NCI-H345 (cell line): ENCODE data around the gene SPRTN.

Experiments
- DNase-seq: peaks from one replicate; lab custom pipeline; 2025; lab: John Stamatoyannopoulos, UW

The SPRTN gene, protein sequence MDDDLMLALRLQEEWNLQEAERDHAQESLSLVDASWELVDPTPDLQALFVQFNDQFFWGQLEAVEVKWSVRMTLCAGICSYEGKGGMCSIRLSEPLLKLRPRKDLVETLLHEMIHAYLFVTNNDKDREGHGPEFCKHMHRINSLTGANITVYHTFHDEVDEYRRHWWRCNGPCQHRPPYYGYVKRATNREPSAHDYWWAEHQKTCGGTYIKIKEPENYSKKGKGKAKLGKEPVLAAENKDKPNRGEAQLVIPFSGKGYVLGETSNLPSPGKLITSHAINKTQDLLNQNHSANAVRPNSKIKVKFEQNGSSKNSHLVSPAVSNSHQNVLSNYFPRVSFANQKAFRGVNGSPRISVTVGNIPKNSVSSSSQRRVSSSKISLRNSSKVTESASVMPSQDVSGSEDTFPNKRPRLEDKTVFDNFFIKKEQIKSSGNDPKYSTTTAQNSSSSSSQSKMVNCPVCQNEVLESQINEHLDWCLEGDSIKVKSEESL

DNA sequence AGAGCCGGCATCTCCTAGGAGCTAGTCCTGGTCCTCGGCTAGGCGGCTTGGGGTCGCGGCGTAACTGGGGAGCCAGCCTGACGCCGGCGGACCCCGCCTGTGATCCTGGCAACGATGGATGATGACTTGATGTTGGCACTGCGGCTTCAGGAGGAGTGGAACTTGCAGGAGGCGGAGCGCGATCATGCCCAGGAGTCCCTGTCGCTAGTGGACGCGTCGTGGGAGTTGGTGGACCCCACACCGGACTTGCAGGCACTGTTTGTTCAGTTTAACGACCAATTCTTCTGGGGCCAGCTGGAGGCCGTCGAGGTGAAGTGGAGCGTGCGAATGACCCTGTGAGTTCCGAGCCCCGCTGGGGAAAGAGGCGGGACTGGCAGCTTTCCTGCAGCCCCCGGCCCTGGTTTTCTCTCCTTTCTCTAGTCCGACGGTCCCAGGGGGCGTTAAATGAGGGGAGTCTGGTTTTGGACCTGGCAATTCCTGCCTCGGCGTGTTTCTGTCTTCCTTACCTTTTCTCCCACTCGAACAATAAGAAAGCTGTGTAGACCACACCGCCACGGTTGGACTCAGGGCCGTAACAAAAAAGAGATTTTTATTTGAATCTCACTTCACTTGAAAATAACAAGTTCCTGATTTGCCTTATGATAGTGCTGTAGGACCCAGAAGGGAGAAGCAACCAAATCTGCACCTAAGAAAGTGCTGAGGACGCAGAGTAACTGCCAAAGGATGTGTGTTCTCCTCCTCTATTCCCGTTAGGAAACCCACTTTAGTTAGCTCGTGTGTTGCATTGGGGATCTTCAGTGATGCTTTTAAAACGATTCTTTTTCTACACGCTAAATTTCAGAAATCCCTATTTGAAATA is at the start of gene SPRTN:
TSS of gene SPRTN (plus strand) at position 24 of the 859 bp plus-strand sequence. CDS start at position 115, 91 bp downstream.
- no peak for DNase-seq

DNA sequence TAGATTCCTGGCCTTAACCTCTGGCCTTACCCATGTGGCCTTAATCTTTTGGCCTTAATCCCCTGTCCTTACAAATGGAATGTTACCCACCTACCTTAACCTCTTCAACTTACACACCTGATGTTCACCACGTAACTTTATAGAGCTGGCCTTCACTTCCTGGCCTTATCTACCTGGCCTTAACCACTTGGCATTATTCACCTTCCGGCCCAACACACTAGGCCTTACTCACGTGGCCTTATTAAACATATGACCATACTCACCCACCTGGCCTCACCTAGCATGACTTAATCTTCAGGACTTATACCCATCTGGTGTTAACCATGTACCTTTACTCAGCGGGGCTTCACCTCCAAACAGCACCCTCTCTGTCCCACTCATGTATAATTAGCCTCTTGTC is 42.2 kb upstream of the SPRTN start:
- no peak for DNase-seq

DNA sequence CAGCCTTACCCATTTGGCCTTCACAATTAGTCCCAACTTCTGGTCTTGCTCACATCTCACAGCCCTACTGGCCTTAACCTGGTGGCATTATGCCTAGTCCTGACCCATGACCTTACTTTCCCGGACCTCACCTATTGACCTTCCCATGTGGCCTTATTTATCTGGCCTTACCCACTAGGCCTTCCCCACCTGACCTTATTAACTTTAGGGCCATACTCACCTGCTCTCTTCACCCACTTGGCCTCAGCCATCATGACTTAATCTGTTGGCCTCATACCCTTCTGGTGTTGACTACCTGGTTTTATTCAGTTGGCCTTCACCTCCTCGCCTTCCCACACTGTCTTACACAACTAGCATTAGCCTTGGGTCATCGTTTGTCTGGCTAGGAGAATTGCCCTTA is 36.1 kb upstream of the SPRTN start:
- DNase-seq, result no peak

DNA sequence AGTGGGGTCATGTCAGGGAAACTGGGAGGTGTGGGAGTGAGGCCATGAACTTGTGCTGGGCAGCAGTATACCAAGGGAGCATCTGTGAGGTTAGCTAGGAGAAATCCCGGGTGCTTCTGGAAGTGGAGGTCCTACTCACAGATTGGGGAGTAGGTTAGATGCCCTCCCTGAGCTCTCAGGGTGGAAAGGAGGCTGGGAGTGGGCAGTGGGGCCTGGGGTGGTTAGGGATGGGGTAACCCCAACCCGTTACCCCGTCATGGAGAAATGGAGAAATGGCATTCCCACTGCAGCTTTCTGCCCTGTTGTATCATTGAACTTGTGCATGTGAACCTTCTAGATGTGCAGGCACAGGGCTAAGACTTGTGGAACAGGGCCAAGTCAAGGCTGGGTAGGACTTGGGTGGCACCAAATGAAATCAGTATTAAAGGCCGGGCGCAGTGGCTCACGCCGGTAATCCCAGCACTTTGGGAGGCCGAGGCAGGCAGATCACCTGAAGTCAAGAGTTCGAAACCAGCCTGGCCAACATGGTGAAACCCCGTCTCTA is 27.6 kb upstream of the SPRTN start:
- no peak for DNase-seq

DNA sequence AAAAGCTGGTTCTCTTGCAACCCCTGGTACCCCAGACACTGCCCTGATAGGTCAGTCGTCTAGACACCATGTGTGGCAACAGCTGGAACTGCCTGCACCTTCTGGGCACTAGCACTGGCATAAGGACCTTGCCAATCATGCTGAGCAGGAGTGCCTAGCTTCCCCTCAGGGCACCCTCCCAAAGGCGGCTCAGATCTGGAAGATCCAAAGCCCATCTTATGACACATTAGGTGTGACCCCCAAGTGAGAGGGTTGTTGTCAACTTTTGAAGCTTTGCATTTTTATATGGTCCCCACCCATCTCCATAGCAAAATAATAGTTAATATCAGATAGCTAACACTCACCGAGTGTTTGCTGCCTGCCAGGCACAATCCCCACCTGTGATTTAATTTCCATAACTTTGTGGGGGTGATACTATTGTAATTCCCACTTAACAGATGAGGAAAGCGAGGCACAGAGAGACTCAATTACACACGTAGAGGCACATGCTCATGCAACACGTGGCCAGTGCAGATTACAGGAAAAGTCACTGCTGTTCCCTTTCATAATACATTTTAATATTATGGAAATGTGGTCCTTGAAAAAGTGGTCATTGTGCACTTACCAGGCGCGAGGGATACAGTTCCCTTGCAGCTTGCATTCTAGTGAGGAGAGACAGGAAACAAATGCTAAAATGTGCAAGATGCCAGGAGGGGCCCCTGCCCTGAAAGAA is 26.2 kb upstream of the SPRTN start:
- DNase-seq, result no peak

DNA sequence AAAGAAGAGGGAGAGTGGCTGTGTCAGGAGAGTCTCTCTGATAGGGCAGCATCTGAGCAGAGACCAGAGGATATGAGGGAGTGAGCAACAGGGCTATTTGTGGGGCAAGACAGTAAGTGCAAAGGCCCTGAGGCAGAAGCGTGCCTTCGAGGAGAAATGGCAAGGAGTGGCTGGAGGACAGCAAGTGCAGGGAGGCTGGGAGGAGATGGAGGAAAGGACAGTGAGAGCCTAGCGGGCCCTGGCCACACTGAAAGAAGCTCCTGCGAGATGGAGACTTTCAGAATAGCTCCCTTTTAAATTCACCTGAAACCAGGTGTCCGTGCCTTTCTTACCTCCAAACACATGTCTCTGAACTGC is 25.7 kb upstream of the SPRTN start:
- no peak for DNase-seq

DNA sequence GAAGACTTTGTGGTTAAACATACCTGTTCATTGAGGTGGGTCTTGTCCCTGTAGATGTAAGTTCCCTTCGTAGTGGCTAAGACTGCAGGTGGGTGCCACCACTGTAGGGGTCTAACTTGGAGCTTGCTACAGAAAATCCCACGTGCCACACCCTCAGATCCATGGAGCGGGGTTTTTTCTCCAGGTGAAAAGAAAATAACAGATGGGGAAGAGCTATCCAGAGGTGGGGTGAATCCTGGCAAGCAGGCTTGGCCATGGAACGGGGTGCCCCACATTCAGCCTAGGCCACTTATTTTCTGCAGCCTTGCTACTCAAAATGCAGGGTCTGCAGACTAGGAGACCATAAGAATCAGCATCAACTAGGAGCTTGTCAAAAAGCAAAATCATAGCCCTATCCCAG is 24.4 kb upstream of the SPRTN start:
- DNase-seq, result no peak

DNA sequence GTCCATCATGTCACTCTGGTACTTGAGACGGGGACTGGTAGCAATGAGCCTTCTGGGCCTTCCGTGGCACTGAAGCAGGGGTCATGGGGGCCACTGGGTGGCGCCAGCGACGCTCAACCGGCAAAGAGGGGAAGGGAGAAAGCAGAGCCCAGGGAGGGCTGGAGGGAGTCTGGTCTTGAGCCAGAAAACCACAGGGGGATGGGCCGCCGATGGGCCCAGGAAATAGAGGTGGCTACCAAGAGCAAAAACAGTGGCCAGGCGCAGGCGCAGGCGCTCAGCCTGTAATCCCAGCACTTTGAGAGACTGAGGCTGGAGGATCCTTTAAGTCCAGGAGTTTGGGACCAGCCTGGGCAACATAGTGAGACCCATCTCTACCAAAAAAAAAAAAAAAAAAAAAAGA is 22.2 kb upstream of the SPRTN start:
- DNase-seq, result peak; percentile 4

DNA sequence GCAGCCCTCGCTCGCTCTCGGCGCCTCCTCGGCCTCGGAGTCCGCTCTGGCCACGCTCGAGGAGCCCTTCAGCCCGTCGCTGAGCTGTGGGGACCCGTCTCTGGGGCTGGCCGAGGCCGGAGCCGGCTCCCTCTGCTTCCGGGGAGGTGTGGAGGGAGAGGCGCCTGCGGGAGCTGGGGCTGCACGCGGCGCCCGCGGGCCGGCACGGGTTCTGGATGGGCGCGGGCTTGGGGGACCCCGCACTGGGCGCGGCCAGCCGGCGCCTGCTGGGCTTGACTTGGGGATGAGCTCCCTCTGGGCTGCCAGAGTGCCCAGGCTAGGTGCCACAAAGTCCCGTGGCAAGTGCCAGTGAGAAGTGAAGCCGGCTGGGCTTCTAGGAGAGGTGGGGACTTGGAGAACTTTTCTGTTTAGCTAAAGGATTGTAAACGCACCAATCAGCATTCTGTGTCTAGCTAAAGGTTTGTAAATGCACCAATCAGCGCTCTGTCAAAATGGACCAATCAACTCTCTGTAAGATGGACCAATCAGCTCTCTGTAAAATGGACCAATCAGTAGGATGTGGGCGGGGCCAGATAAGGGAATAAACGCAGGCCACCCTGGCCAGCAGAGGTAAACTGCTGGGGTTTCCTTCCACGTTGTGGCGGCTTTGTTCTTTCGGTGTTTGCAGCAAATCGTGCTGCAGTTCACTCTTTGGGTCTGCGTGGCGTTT is 20.6 kb upstream of the SPRTN start:
- no peak for DNase-seq

DNA sequence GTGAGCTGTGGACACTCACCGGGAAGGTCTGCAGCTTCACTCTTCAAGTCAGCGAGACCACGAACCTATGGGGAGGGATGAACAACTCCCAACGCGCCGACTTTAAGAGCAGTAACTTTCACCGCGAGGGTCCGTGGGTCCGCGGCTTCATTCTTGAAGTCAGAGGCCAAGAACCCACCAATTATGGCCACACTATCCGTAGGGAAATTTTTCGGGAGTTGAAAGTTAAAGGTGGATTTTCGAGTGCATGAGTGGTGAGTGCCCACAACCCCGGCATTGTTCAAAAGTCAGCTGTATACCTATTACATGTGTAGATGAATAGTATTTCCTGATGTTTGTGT is 20.1 kb upstream of the SPRTN start:
- no peak for DNase-seq

DNA sequence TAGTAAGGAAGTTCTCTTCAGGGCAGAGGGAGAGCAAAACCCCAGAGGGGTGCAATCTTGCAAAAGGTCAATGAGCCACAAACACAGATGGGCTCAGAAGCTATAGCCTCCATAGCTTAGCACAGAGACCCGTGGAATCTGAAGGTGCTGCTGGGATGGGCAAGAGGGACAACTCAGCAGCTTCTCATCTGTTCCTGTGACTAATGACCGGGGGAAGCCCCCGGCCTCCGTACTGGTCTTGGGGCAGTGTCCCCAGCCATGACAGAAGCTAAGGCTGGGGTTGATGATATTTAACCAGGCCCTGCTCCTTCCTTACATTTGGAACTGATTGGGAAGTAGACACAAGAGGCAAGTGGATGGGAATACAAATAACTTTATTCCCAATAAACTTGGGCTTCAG is 19.5 kb upstream of the SPRTN start:
- DNase-seq, result no peak

DNA sequence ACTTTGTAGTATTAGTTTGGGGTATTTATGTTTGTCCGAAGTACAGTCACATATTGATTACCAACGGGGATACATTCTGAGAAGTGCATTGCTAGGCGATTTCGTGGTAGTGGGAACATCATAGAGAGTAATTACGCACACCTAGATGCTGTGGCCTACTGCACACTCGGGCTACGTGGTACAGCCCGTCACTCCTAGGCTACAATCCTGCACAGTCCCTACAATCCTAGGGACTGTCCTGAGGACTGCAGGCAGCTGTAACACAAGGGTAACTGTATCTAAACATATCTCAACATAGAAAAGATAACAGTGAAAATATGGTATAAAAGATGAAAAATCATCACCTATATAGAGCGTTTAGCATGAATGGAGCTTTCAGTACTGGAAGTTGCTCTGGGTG is 19.0 kb upstream of the SPRTN start:
- no peak for DNase-seq

DNA sequence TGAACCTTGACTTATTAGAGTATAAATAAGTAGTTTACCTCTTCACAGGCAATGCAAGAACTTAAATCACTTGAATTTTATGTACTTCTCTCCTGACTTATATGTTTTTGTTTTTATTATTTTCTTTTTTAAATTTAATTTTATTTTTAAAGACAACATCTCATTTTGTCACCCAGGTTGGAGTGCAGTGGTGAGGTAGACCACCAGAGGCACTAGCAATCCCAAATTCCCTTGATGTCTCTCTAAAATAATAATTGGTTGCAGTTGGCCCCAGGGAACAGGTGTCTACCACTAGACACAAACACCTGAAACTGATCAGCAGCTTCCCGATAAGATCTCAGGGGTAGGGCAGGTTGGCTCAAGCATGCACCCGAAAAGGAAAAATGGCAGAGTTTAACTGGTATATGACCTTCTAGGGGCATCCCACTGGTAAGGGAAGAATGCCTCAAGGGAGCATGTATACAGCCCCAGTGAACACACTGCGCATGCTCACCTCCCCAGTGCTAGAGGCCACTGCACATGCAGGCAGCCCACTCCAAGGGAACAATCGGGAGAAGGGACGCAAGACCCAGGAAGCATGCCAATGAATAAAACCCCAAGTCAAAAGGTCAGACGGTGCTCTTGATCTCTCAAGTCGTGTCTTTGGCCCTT is 15.1 kb upstream of the SPRTN start:
- DNase-seq, result no peak

DNA sequence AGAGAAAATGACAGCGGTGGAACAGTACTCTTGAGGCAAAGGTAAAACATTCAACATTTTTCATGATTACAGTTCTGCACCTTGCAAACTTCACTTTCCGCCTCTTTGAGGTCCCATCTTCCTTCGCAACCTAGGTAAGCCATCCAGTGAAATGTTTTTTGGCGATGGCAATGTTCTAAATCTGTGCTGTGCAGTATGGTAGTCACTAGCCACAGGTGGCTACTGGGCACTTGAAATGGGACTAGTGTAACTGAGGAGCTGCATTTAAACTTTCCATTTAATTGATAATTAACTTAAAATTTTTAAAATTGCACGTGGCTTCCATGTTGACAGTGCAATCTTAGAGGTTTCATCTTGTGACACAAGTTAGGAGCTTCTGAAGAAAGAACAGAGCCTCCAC is 13.4 kb upstream of the SPRTN start:
- no peak for DNase-seq

DNA sequence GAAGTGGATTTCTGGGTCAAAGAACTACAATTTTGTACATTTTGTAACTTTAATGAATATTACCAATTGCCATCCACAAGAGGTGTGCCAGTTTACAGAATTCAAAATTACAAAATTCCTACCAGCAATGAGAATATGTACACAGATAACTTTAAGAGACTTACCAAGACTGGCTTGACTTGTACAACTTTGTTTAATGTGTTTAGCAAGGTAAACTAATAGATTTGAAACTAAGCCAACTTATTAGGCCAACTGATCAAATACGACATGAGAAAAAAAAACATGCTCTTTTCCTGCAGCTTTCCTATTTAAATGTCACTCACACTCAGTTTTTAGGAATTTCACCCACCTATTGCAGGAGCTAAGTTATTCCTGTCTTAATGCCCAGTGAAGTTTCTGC is 11.8 kb upstream of the SPRTN start:
- no peak for DNase-seq

DNA sequence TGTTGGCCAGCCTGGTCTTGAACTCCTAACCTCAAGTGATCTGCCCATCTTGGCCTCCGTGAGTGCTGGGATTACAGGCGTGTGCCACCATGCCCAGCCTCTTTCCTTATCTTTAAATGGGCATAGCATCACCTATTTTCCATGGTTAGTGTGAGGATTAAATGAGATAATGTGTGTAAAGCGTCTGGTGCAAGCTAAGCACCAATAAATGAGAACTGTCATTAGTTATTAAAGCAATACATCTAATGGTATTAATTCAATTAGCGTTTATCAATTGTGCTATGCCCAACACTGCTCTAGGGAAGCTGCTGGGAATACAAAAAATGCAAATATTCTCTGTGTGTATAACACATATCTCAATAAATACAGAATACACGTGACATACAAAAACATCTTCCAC is 10.5 kb upstream of the SPRTN start:
- no peak for DNase-seq

DNA sequence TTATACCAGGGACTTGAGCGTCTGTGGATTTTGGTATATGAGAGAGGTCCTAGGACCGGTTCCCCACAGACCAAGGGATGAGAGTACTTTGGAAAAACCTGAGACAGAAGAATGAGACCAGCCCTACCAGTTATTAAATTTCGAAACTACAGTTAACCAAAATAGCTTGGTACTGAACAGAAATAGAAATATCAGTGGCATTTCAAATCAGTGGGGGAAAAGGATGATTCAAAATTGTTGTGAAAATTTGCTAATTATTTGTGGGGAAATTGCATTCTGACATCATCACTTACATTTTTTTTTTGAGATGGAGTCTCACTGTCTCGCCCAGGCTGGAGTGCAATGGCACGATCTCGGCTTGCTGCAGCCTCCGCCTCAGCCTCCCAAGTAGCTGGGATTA is 8.6 kb upstream of the SPRTN start:
- no peak for DNase-seq

DNA sequence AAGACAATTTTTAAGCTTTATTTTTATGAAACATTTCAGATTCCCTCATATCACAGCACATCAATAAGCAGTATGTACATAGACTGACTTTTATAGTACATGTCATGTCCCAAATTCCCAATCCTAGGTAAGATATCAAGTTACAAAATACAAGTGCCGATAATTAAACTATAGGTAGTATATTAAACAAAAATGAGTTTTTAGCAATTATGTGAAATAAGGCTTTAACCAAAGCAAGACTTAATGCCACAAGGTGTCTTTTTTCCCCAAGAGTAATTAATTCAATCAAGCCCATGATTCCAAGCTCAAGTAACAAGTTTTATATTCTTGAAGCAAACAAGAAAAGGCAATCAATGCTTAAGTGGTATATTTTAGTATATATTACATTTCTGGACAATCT is 5.3 kb upstream of the SPRTN start:
- DNase-seq, result no peak

DNA sequence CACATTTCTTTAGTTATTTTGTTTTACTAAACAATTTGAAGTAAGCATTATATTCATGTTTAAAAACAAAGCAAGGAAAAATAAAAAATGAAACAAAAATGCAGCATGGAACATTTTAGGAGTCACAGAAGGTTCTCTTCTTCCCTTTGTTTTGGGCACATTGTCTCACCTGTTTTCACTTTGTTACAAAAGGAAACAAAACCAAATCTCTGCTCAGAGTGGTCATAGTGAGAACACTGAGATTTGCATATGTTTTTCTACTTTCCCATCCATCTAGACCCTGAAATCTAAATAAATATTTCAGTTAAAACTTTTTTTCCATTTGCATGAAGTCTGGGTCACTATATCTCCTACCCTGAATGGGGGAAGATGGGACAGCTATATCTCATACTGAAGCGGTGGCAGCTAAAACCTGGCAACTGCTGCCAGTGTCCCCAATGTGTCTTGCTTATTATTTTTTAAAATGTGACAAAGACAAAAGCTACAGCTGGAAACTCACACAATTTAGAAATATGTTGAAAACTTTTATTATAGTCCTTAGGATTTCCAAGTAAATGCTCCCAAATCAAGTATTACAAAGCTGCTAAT is 3.9 kb upstream of the SPRTN start:
- DNase-seq, result no peak

DNA sequence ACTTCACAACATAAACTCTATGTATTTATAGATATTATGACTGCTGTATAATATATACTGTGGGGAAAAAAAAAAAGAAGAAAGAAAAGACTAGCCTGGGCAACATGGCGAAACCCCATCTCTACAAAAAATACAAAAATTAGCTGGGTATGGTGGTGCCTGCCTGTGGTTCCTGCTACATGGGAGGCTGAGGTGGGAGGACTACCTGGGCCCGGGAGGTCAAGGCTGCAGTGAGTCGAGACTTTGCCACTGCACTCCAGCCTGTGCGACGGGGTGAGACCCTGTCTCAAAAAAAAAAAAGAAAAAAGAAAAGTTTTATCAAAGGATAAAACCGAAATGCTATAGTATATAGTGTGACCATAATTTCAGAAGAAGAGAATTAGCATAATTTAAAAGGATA is 3.1 kb upstream of the SPRTN start:
- no peak for DNase-seq
